Measurements from ENCODE around the gene PIK3C2B. TPM values are rescaled to one million over a fixed set of nuclear protein-coding genes. Genes with fewer than 3 reads are reported as not detected.

The PIK3C2B gene
- total and polyA plus RNA-seq, 7 donors = 9.2 to 47.6 (median 17.1) TPM

- DNase-seq = no peak
- intact Hi-C loops (cut with DNase I) = no loop called here
- WGBS, 2 donors = 90 to 95% methylated on average over 4 of the region's 4 CpGs
Measured at GRCh38 chr1:204454476-204454875, 40.1 kb downstream of the PIK3C2B start.

DNA sequence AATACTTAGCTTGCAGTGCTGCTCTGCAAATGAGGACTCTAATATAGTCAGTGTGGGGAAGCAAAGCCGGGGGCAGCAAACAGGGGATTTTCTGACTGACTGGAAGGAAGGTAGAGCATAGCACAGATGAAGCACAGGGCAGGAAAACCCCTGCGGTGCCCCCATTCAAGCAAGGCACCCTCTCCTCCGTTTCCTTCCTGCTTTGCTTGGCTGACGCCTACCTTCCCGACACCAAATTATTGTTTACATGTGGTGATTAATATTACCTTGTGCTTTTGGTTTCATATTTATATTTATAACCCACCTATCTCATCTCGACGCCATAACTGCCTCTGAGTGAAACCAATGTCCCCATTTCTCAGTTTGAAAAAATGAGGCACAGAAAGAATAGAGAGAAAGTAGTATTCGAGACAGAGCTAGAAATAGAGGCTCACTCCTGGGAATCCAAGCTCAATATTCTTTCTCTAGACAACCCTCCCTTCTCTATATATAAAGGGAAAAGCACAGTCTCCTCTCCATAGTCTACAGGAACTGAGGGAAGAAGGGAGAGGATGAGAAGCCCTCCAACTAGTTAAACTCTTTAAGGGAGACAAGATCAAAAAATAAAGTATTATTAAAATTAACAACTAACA, 41.3 kb downstream of the PIK3C2B start:
- intact Hi-C loops (cut with DNase I) = no loop called here
- WGBS, 2 donors = 31 to 34% methylated on average over 8 of the region's 8 CpGs
- no peak overlapping the region for H3K4me3 ChIP-seq
- peaks cover 0 to 16% (median 10%) of the 10 kb centered on the region in 4 donors for H3K4me1 ChIP-seq
- H3K27me3 ChIP-seq = no peaks in the 10 kb centered on the region
- DNase-seq = no peak
- TF ChIP-seq POLR2AphosphoS5 (IDR thresholded peaks at IDR 0.05) (no peak), POLR2A (IDR thresholded peaks at IDR 0.05) (no peak)
- H3K36me3 ChIP-seq = peaks cover 13 to 89% (median 27%) of the 10 kb centered on the region in 4 donors
- H3K9me3 ChIP-seq = no peaks in the 10 kb centered on the region
- H3K27ac ChIP-seq = peak overlapping the region in 1 of 4 donors; percentile 12

More at GRCh38 chr1:204454476-204454875, 40.1 kb downstream of the PIK3C2B start:
- TF ChIP-seq POLR2A (IDR thresholded peaks at IDR 0.05) (no peak), EP300 (IDR thresholded peaks at IDR 0.05) (no peak)
- H3K27ac ChIP-seq = no peak overlapping the region
- H3K4me1 ChIP-seq = peaks cover 0 to 16% (median 10%) of the 10 kb centered on the region in 4 donors
- H3K27me3 ChIP-seq = no peaks in the 10 kb centered on the region
- no peak overlapping the region for H3K4me3 ChIP-seq
- H3K9me3 ChIP-seq = no peaks in the 10 kb centered on the region
- peaks cover 13 to 88% (median 27%) of the 10 kb centered on the region in 4 donors for H3K36me3 ChIP-seq

DNA sequence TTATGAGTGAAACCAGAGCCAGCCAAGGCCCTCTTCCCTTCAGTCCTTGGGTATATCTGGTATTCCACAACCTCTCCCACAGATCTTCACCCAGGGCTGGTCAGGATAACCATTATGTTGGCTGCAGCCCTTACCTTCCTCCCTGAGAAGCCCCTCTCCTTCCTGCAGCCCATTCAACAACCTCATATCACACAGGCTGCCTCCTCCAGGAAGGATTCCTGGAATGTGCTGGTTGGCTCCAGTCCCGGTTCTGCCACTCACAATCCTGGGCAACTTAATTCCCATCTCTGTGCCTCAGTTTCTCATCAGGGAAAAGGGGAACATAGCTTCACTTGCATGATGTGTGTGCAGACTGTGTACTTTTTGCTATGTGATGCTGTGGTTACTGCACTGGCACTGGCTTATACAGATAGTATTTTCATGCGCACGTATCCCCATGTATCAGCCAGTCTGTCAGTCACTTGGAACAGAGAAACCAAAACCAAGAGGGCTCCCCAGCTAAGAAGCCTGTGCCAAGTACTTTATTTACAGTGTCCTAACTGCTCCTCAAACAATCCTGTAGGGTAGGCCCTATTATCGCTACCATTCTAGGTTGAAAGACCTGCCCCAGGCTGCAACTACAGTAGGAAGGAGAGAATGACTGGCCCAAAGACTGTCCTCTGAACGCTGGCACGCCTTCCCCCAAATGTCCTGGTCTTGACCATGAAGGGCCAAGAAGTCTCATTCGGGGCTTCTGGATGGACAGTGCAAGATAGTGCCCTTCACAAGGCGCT, 43.1 kb downstream of the PIK3C2B start:
- Histone ChIP-seq H3K36me3 (peaks cover 9 to 90% (median 31%) of the 10 kb centered on the region in 4 donors), H3K4me1 (peaks cover 0 to 20% (median 16%) of the 10 kb centered on the region in 4 donors), H3K4me3 (no peak overlapping the region), H3K9me3 (no peaks in the 10 kb centered on the region), H3K27ac (peak overlapping the region; percentile 34 to 65 (median 52)), H3K27me3 (no peaks in the 10 kb centered on the region)
- WGBS, 2 donors = 24 to 63% methylated on average over 8 of the region's 8 CpGs
- DNase-seq = no peak
- no peak for TF ChIP-seq EP300 (IDR thresholded peaks at IDR 0.05)
- TF ChIP-seq POLR2A (IDR thresholded peaks at IDR 0.05) = no peak
- peak in 1 of 4 donors; percentile 20 for TF ChIP-seq POLR2AphosphoS5 (IDR thresholded peaks at IDR 0.05)
- intact Hi-C loops (cut with DNase I) = no loop called here

GRCh38 chr1:204450461-204451257, 43.9 kb downstream of the PIK3C2B start:
- WGBS, 2 donors = 13 to 61% methylated on average over 8 of the region's 8 CpGs

DNA sequence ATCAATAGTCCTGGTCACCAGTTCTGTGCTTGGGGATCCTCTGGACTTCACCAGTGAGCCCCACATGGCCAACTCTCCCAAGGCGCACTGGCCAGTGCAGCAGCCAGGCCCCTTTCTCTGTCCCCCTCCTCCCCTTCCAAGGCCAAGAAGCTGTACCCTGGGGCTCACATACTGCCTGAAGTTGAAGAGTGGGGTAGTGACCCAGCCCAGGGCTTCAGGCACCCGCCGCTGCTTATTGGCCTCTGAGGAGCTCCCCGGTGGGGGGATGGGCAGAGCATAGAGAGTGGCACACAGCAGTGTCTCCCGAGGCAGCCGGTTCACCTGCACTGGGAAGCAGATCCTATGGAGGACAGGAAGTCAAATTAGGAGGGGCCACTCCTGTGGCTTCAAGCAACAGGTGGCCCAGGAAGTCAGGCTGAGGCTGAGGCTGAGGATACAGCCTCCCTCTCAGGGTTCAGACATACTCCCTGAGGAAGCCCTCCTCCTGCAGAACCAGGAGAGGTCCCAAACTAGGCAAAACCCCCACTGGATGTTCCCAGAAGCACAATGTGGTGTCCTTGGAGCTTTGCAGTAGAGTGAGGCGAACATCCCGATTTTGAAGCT, 44.8 kb downstream of the PIK3C2B start:
- TF ChIP-seq POLR2A (IDR thresholded peaks at IDR 0.05) = no peak
- no peak for TF ChIP-seq CTCF (IDR thresholded peaks at IDR 0.05)
- no peak for TF ChIP-seq POLR2AphosphoS5 (IDR thresholded peaks at IDR 0.05)
- no peak for TF ChIP-seq EP300 (IDR thresholded peaks at IDR 0.05)
- H3K27me3 ChIP-seq = no peaks in the 10 kb centered on the region
- DNase-seq = no peak
- WGBS, 2 donors = 58 to 75% methylated on average over 8 of the region's 8 CpGs
- intact Hi-C loops (cut with DNase I) = no loop called here
- peaks cover 0 to 30% (median 21%) of the 10 kb centered on the region in 4 donors for H3K4me1 ChIP-seq
- H3K27ac ChIP-seq = peak overlapping the region in 3 of 4 donors; percentile 0 to 65 (median 62)
- H3K4me3 ChIP-seq = no peak overlapping the region
- H3K9me3 ChIP-seq = no peaks in the 10 kb centered on the region
- H3K36me3 ChIP-seq = peaks cover 9 to 86% (median 23%) of the 10 kb centered on the region in 4 donors

More at GRCh38 chr1:204450461-204451257, 43.9 kb downstream of the PIK3C2B start:
- peak in 1 of 2 donors; percentile 35 for TF ChIP-seq POLR2A (IDR thresholded peaks at IDR 0.05)
- no peak for TF ChIP-seq EP300 (IDR thresholded peaks at IDR 0.05)
- TF ChIP-seq POLR2AphosphoS5 (IDR thresholded peaks at IDR 0.05) = no peak
- no peak for TF ChIP-seq CTCF (IDR thresholded peaks at IDR 0.05)
- Histone ChIP-seq H3K27me3 (no peaks in the 10 kb centered on the region), H3K4me1 (peaks cover 0 to 29% (median 21%) of the 10 kb centered on the region in 4 donors), H3K27ac (peak overlapping the region; percentile 34 to 65 (median 52)), H3K9me3 (no peaks in the 10 kb centered on the region), H3K4me3 (no peak overlapping the region), H3K36me3 (peaks cover 9 to 86% (median 29%) of the 10 kb centered on the region in 4 donors)
- intact Hi-C loops (cut with DNase I) = no loop called here
- no peak for DNase-seq

Measured in sigmoid colon (tissue), 7 donors.